HEK293T (cell line): ENCODE measurements around the gene ATP8B3.

Source experiments
- CTCF ChIA-PET: fragments of 350-600 bp; formaldehyde crosslinking; extraction: SDS; loops from one replicate; lab custom pipeline; 2021; ENCODE audit warnings: antibody characterized with exemption, inconsistent platforms; lab: Yijun Ruan, JAX
- POLR2A ChIA-PET: fragments of 350-600 bp; formaldehyde crosslinking; extraction: SDS; loops from one replicate; lab custom pipeline; 2020; ENCODE audit warnings: antibody characterized with exemption, inconsistent platforms; lab: Yijun Ruan, JAX
- DNase-seq: peaks from one replicate; pipeline ENCODE4 v3.0.0; 2012; ENCODE audit warnings: mixed read lengths; ENCODE audit errors: extremely low spot score
- ARNT ChIP-seq: fragments of 450-650 bp; IDR thresholded peaks from 2 replicates; pipeline ENCODE4 v1.6.1; 2017; ENCODE audit warnings: mild to moderate bottlenecking
- BHLHE40 ChIP-seq: fragments of 450-650 bp; IDR thresholded peaks from 2 replicates; pipeline ENCODE4 v1.6.1; 2016; ENCODE audit warnings: mild to moderate bottlenecking, moderate library complexity, borderline replicate concordance
- CTBP1 ChIP-seq: fragments of 450-650 bp; IDR thresholded peaks from 2 replicates; pipeline ENCODE4 v1.6.1; 2016; ENCODE audit warnings: borderline replicate concordance
- ELF4 ChIP-seq: fragments of 450-650 bp; IDR thresholded peaks from 2 replicates; pipeline ENCODE4 v1.6.1; 2017; ENCODE audit warnings: antibody characterized with exemption
- FOXA1 ChIP-seq: fragments of 450-650 bp; IDR thresholded peaks from 2 replicates; pipeline ENCODE4 v1.6.1; 2016; ENCODE audit warnings: mild to moderate bottlenecking
- FOXK2 ChIP-seq: fragments of 450-650 bp; IDR thresholded peaks from 2 replicates; pipeline ENCODE4 v1.6.1; 2016; ENCODE audit warnings: mild to moderate bottlenecking
- FOXM1 ChIP-seq: fragments of 450-650 bp; IDR thresholded peaks from 2 replicates; pipeline ENCODE4 v1.6.1; 2017; ENCODE audit warnings: mild to moderate bottlenecking, borderline replicate concordance
- HDGF ChIP-seq: fragments of 450-650 bp; IDR thresholded peaks from 2 replicates; pipeline ENCODE4 v1.6.1; 2017; ENCODE audit warnings: antibody characterized with exemption, borderline replicate concordance
- L3MBTL2 ChIP-seq: fragments of 450-650 bp; conservative IDR thresholded peaks from 2 replicates; pipeline ENCODE4 v1.6.1; 2016; ENCODE audit warnings: mild to moderate bottlenecking
- LEF1 ChIP-seq: fragments of 450-650 bp; IDR thresholded peaks from 2 replicates; pipeline ENCODE4 v1.6.1; 2017; ENCODE audit warnings: mild to moderate bottlenecking, borderline replicate concordance
- NFRKB ChIP-seq: fragments of 450-650 bp; IDR thresholded peaks from 2 replicates; pipeline ENCODE4 v1.6.1; 2016; ENCODE audit warnings: mild to moderate bottlenecking, moderate library complexity
- PKNOX1 ChIP-seq: fragments of 450-650 bp; IDR thresholded peaks from 2 replicates; pipeline ENCODE4 v1.6.1; 2016
- SP1 ChIP-seq: fragments of 450-650 bp; IDR thresholded peaks from 2 replicates; pipeline ENCODE4 v1.6.1; 2017
- SUZ12 ChIP-seq: fragments of 450-650 bp; IDR thresholded peaks from 2 replicates; pipeline ENCODE4 v1.6.1; 2016; ENCODE audit warnings: mild to moderate bottlenecking
- TARDBP ChIP-seq: fragments of 450-650 bp; IDR thresholded peaks from 2 replicates; pipeline ENCODE4 v1.6.1; 2016
- ZNF384 ChIP-seq: fragments of 450-650 bp; IDR thresholded peaks from 2 replicates; pipeline ENCODE4 v1.6.1; 2016

The ATP8B3 gene, protein sequence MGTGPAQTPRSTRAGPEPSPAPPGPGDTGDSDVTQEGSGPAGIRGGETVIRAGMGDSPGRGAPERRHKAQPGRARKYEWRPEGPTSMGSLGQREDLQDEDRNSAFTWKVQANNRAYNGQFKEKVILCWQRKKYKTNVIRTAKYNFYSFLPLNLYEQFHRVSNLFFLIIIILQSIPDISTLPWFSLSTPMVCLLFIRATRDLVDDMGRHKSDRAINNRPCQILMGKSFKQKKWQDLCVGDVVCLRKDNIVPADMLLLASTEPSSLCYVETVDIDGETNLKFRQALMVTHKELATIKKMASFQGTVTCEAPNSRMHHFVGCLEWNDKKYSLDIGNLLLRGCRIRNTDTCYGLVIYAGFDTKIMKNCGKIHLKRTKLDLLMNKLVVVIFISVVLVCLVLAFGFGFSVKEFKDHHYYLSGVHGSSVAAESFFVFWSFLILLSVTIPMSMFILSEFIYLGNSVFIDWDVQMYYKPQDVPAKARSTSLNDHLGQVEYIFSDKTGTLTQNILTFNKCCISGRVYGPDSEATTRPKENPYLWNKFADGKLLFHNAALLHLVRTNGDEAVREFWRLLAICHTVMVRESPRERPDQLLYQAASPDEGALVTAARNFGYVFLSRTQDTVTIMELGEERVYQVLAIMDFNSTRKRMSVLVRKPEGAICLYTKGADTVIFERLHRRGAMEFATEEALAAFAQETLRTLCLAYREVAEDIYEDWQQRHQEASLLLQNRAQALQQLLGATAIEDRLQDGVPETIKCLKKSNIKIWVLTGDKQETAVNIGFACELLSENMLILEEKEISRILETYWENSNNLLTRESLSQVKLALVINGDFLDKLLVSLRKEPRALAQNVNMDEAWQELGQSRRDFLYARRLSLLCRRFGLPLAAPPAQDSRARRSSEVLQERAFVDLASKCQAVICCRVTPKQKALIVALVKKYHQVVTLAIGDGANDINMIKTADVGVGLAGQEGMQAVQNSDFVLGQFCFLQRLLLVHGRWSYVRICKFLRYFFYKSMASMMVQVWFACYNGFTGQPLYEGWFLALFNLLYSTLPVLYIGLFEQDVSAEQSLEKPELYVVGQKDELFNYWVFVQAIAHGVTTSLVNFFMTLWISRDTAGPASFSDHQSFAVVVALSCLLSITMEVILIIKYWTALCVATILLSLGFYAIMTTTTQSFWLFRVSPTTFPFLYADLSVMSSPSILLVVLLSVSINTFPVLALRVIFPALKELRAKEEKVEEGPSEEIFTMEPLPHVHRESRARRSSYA (N-terminal part only)

DNA sequence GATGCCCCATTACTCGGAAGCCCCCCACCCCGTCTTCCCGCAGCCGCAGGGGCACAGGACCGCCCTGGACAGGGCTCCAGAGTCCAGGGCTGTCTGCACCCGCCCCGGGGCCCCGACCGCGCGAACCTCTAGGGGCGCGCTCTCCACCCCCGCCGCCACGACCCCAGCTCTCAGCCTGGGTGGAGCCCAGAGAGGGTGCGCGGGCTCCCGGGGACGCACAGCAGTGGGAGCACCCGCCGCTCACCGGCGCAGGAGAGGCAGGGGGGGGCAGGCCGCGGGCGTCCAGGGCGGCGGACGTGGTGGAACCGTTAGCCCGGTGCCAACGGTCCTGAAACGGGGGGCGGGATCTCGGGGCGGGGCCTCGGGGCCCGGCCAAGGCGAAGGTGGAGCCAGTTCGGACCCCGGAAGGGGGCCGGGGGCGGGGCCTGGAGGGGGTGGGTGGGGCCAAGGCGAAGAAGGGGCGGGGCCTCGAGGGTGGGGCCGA lies at the start of gene ATP8B3:
Gene ATP8B3, minus strand, starts transcription at position 335 of the 484 bp plus-strand sequence. CDS start 540 bp downstream, outside the sequence.
- POLR2A ChIA-PET, result no interaction called here
- DNase-seq, result no peak
- CTCF ChIA-PET, result no interaction called here
- TF ChIP-seq FOXA1 (no peak), FOXK2 (no peak), TARDBP (no peak), LEF1 (no peak), FOXM1 (no peak), SUZ12 (no peak), ARNT (no peak), L3MBTL2 (no peak), NFRKB (no peak), HDGF (no peak), ELF4 (no peak), CTBP1 (no peak), ZNF384 (no peak), BHLHE40 (no peak), PKNOX1 (no peak), SP1 (no peak)

GRCh38 chr19:1861599-1862031 lies 49.5 kb upstream of the ATP8B3 start:
- ChIA-PET POLR2A (no interaction called here), CTCF (no interaction called here)
- no peak for DNase-seq
- TF ChIP-seq NFRKB, result no peak
- TF ChIP-seq ARNT, result no peak
- no peak for TF ChIP-seq SP1
- TF ChIP-seq FOXK2, result no peak
- TF ChIP-seq LEF1, result no peak
- TF ChIP-seq ZNF384, result no peak
- TF ChIP-seq ELF4, result no peak
- no peak for TF ChIP-seq SUZ12
- TF ChIP-seq HDGF, result no peak
- no peak for TF ChIP-seq PKNOX1
- TF ChIP-seq FOXM1, result no peak
- no peak for TF ChIP-seq L3MBTL2

- DNase-seq, result no peak
- TF ChIP-seq SUZ12 (no peak), TARDBP (no peak), HDGF (no peak), FOXM1 (no peak), ZNF384 (no peak), ARNT (no peak), NFRKB (no peak), PKNOX1 (no peak), LEF1 (no peak), FOXK2 (no peak), SP1 (no peak), BHLHE40 (no peak), L3MBTL2 (no peak), FOXA1 (no peak), CTBP1 (no peak), ELF4 (no peak)
- ChIA-PET POLR2A (no interaction called here), CTCF (no interaction called here)
Observed at GRCh38 chr19:1860821-1861598, 48.9 kb upstream of the ATP8B3 start.

- ChIA-PET CTCF (no interaction called here), POLR2A (no interaction called here)
- DNase-seq, result peak; percentile 54
- TF ChIP-seq SUZ12 (no peak), BHLHE40 (no peak), HDGF (no peak), SP1 (no peak), TARDBP (no peak), FOXM1 (no peak), ZNF384 (no peak), L3MBTL2 (no peak), PKNOX1 (no peak), ELF4 (no peak), ARNT (no peak), LEF1 (no peak), FOXA1 (no peak), CTBP1 (no peak), NFRKB (no peak), FOXK2 (no peak)
Observed at GRCh38 chr19:1860042-1860775, 48.1 kb upstream of the ATP8B3 start.
